NCI-H526 treated with DMSO at 0.1 percent for 48 hours (cell line): ENCODE data around the gene MCRIP1.
"Not testable (repeated sequence)": the region's sequence is repeated elsewhere in the genome, so short reads cannot be mapped to it uniquely, and the experiment has no call there.

ENCODE experiments used
- DNase-seq: peaks from one replicate; lab custom pipeline; 2025; lab: John Stamatoyannopoulos, UW

The MCRIP1 gene

GRCh38 chr17:81840826-81841778 lies 8.0 kb upstream of the MCRIP1 start:
- DNase-seq = no peak

GRCh38 chr17:81840059-81840458 lies 7.0 kb upstream of the MCRIP1 start:
- DNase-seq = not testable (repeated sequence)

GRCh38 chr17:81839301-81839700 lies 6.2 kb upstream of the MCRIP1 start:
- DNase-seq = no peak

- DNase-seq = no peak
These were observed 5.7 kb upstream of the MCRIP1 start for GRCh38 chr17:81838753-81839255.

- no peak for DNase-seq
These were observed 4.5 kb upstream of the MCRIP1 start for GRCh38 chr17:81837641-81838040.

- no peak for DNase-seq
These were observed 1.8 kb upstream of the MCRIP1 start, which contains the start of gene PPP1R27 for GRCh38 chr17:81834831-81835267. PPP1R27 (minus strand) TSS chr17:81835050; CDS start chr17:81834953, 97 bp downstream.

- no peak for DNase-seq
These were observed 1.1 kb upstream of the MCRIP1 start for GRCh38 chr17:81833921-81834830.

- DNase-seq = peak; percentile 13
These were observed 407 bp downstream of the MCRIP1 start for GRCh38 chr17:81832608-81833159.

- peak; percentile 16 for DNase-seq
These were observed 1.0 kb downstream of the MCRIP1 start for GRCh38 chr17:81831957-81832607.

GRCh38 chr17:81831563-81831956 lies 1.5 kb downstream of the MCRIP1 start:
- no peak for DNase-seq

- no peak for DNase-seq
These were observed 3.2 kb downstream of the MCRIP1 start for GRCh38 chr17:81829858-81830257.

GRCh38 chr17:81828656-81829055 lies 4.4 kb downstream of the MCRIP1 start:
- DNase-seq = no peak

GRCh38 chr17:81825841-81826466 lies 7.1 kb downstream of the MCRIP1 start:
- DNase-seq = no peak

- DNase-seq = no peak
These were observed 8.5 kb downstream of the MCRIP1 start for GRCh38 chr17:81824595-81824994.

- no peak for DNase-seq
These were observed 9.1 kb downstream of the MCRIP1 start for GRCh38 chr17:81823820-81824550.

GRCh38 chr17:81822996-81823819 lies 9.9 kb downstream of the MCRIP1 start:
- no peak for DNase-seq

GRCh38 chr17:81822312-81822637 lies 10.8 kb downstream of the MCRIP1 start:
- no peak for DNase-seq

GRCh38 chr17:81821603-81822311 lies 11.3 kb downstream of the MCRIP1 start:
- DNase-seq = peak; percentile 26

GRCh38 chr17:81821147-81821546 lies 11.9 kb downstream of the MCRIP1 start:
- no peak for DNase-seq
